MM.1S (cell line): ENCODE data around the gene GALC.

Experiments
- EZH2 ChIP-seq: fragments of 300-600 bp; sonication (generic); optimal IDR thresholded peaks from 2 replicates; pipeline ENCODE3; 2017; ENCODE audit warnings: low read depth, mild to moderate bottlenecking, antibody characterized with exemption, low read length, mixed read lengths
- TF ChIP-seq, protein P1 (sequence below): fragments of 300-600 bp; sonication (generic); IDR thresholded peaks from 2 replicates; pipeline ENCODE4 v1.5.1; 2016; ENCODE audit warnings: antibody characterized with exemption, low read length, mixed read lengths

DNA sequence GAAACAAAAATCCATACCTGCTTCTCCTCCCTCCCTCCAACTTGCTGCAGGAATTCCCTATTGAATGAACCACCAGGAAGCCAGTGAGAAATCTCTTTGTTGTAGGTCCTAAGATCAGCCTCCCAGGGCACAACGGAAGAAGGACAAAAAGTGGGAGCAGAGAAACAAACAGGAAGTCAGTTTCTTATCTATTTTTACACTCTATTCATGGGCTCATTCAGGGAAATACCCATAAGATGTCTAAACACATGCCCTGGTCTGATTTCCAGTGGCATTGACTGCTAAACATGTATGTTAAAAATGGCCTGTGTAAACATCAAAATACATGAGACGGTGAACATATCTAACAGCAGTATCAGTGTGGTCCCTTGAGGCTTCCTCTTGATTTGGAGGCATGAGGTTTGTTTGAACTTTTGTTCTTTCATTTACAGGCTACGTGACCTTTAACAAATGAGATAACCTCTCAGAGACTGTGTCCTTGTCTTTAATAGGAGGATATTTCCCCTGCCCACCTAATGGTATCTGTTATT lies 30.7 kb upstream of the GALC start:
- TF ChIP-seq, protein P1, sequence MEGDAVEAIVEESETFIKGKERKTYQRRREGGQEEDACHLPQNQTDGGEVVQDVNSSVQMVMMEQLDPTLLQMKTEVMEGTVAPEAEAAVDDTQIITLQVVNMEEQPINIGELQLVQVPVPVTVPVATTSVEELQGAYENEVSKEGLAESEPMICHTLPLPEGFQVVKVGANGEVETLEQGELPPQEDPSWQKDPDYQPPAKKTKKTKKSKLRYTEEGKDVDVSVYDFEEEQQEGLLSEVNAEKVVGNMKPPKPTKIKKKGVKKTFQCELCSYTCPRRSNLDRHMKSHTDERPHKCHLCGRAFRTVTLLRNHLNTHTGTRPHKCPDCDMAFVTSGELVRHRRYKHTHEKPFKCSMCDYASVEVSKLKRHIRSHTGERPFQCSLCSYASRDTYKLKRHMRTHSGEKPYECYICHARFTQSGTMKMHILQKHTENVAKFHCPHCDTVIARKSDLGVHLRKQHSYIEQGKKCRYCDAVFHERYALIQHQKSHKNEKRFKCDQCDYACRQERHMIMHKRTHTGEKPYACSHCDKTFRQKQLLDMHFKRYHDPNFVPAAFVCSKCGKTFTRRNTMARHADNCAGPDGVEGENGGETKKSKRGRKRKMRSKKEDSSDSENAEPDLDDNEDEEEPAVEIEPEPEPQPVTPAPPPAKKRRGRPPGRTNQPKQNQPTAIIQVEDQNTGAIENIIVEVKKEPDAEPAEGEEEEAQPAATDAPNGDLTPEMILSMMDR: no peak
- TF ChIP-seq EZH2: no peak
